Endothelial cell of umbilical vein (primary cell): ENCODE measurements around the gene NMT1. TPM values are rescaled to one million over a fixed set of nuclear protein-coding genes. Genes with fewer than 3 reads are reported as not detected.
"Not testable (repeated sequence)": the region's sequence is repeated elsewhere in the genome, so short reads cannot be mapped to it uniquely, and the experiment has no call there.

ENCODE experiments used
- BruUV-seq: library from RNA; stranded (reverse); fragments of 400-500 nt; replicated peaks from 2 replicates; lab custom pipeline; 2021; lab: Mats Ljungman, UMichigan
- CTCF ChIA-PET: fragments of 300-600, 350-600 bp; sonication (Branson Sonifier 250); formaldehyde crosslinking; loops from one replicate; lab custom pipeline; 2021; ENCODE audit warnings: antibody characterized with exemption, inconsistent platforms; lab: Charles Lee
- POLR2A ChIA-PET: fragments of 300-600, 350-600 bp; sonication (Branson Sonifier 250); formaldehyde crosslinking; loops from one replicate; lab custom pipeline; 2021; ENCODE audit warnings: antibody characterized with exemption, inconsistent platforms; lab: Charles Lee
- DNase-seq: peaks from one replicate; pipeline ENCODE4 v3.0.0-alpha.2; 2011; ENCODE audit warnings: low read depth, low spot score
- FAIRE-seq: peaks from 2 replicates; lab custom pipeline; 2011; peaks lifted over from hg19 to GRCh38; lab: Jason Lieb, UNC
- H2AFZ ChIP-seq: 2 replicates; pipeline ENCODE4 v1.6.0; 2012; ENCODE audit warnings: low read depth, low read length, control low read depth, inconsistent platforms
- H3K27ac ChIP-seq: 2 replicates; pipeline ENCODE4 v1.5.1; 2011; ENCODE audit warnings: low read depth, mild to moderate bottlenecking, control low read depth, low read length, moderate library complexity; ENCODE audit not compliant: insufficient read depth
- H3K27me3 ChIP-seq, 2 experiments: 2 replicates each; pipeline versions ENCODE4 v1.6.0 to v1.6.1; 2011; ENCODE audit warnings: low read length in 2 of 2, mixed read lengths in 1 of 2; ENCODE audit not compliant: control insufficient read depth in 2 of 2, insufficient read depth in 2 of 2
- H3K36me3 ChIP-seq, 2 experiments: 2 replicates in 1 of 2; 3 replicates in 1 of 2; pipeline ENCODE4 v1.5.1; 2011; ENCODE audit warnings: low read length in 2 of 2, mild to moderate bottlenecking in 1 of 2, moderate library complexity in 1 of 2; ENCODE audit not compliant: control insufficient read depth in 2 of 2, insufficient read depth in 2 of 2; ENCODE audit errors: extremely low read depth in 1 of 2
- H3K4me1 ChIP-seq: 3 replicates; pipeline ENCODE4 v1.5.1; 2011; ENCODE audit warnings: mild to moderate bottlenecking, low read length; ENCODE audit not compliant: control insufficient read depth, insufficient read depth; ENCODE audit errors: extremely low read depth
- H3K4me2 ChIP-seq: 2 replicates; pipeline ENCODE4 v1.6.1; 2011; ENCODE audit warnings: low read length, control low read depth, mixed read lengths; ENCODE audit not compliant: insufficient read depth
- H3K4me3 ChIP-seq, 3 experiments: fragments of 200-600 bp in 1 of 3; sonication (generic), shearing (Covaris generic) in 1 of 3; replicated peaks in 1 of 3; 2 replicates each; pipeline ENCODE4 v1.5.1; 2011 to 2016; ENCODE audit warnings: control low read depth in 3 of 3, low read length in 3 of 3, mild to moderate bottlenecking in 2 of 3, inconsistent platforms in 1 of 3, low read depth in 1 of 3, moderate library complexity in 1 of 3; ENCODE audit not compliant: insufficient read depth in 1 of 3
- H3K79me2 ChIP-seq: 2 replicates; pipeline ENCODE4 v1.6.0; 2012; ENCODE audit warnings: low read length, inconsistent platforms; ENCODE audit not compliant: control insufficient read depth, insufficient read depth
- H3K9ac ChIP-seq: replicated peaks from 2 replicates; pipeline ENCODE3; 2011; ENCODE audit warnings: low read length, control low read depth; ENCODE audit not compliant: insufficient read depth; ENCODE audit errors: extremely low read depth
- H3K9me1 ChIP-seq: replicated peaks from 3 replicates; pipeline ENCODE4 v1.6.0; 2011; ENCODE audit warnings: mild to moderate bottlenecking, low read length; ENCODE audit not compliant: control insufficient read depth, insufficient read depth; ENCODE audit errors: extremely low read depth
- H3K9me3 ChIP-seq: replicated peaks from 2 replicates; pipeline ENCODE4 v1.5.1; 2012; ENCODE audit warnings: low read length, inconsistent platforms; ENCODE audit not compliant: control insufficient read depth, insufficient read depth
- H4K20me1 ChIP-seq: replicated peaks from 2 replicates; pipeline ENCODE3; 2011; ENCODE audit warnings: mild to moderate bottlenecking, low read length; ENCODE audit not compliant: control insufficient read depth, insufficient read depth; ENCODE audit errors: extremely low read depth
- JUN ChIP-seq: IDR thresholded peaks from 2 replicates; pipeline ENCODE4 v1.6.1; 2011; ENCODE audit warnings: borderline replicate concordance, low read depth; ENCODE audit not compliant: insufficient read length, insufficient read depth
- MAX ChIP-seq: IDR thresholded peaks from 2 replicates; pipeline ENCODE4 v1.6.1; 2011; ENCODE audit not compliant: insufficient read depth, insufficient read length
- MYC ChIP-seq: IDR thresholded peaks from one replicate; pipeline ENCODE4 v1.6.1; 2011; ENCODE audit warnings: mild to moderate bottlenecking, low read depth, low read length
- POLR2A ChIP-seq: IDR thresholded peaks from 2 replicates; pipeline ENCODE4 v1.6.1; 2012; ENCODE audit warnings: low read depth, mild to moderate bottlenecking, control low read depth, low read length
- POLR2AphosphoS5 ChIP-seq: IDR thresholded peaks from 2 replicates; pipeline ENCODE4 v1.6.1; 2012; ENCODE audit warnings: low read depth, mild to moderate bottlenecking, control low read depth, low read length, moderate library complexity; ENCODE audit not compliant: insufficient read depth
- dilution Hi-C: fragments of 300-500 bp; cut with MboI; formaldehyde crosslinking; loops from one replicate; pipeline ENCODE4 v1.15.0; 2019; ENCODE audit warnings: low sequenced_read_pairs; ENCODE audit not compliant: extremely low pct_ligation_motif_present
- intact Hi-C: fragments of 100-400 bp; cut with micrococcal nuclease; formaldehyde crosslinking; loops from one replicate; pipeline ENCODE4 v1.10.0; 2022
- polyA plus RNA-seq, 4 experiments: library from polyadenylated mRNA; depleted of rRNA in 3 of 4; stranded (reverse) in 3 of 4; unstranded in 1 of 4; fragments of >200 nt; gene quantifications; 2 replicates each; pipeline versions ENCODE4 v1.2.1 to v1.2.3, GENCODE V29; 2011 to 2012; ENCODE audit warnings: missing spikeins in 1 of 4
- total RNA-seq: library from RNA; stranded (reverse); gene quantifications from 2 replicates; pipeline ENCODE4 v1.2.3, GENCODE V29; 2021
- TF ChIP-seq, protein P1 (sequence below), 2 donors: IDR thresholded peaks; 1 replicate in 1 of 2; 2 replicates in 1 of 2; pipeline ENCODE4 v1.5.1; 2011; ENCODE audit warnings: low read length in 2 of 2, mild to moderate bottlenecking in 2 of 2, moderate library complexity in 2 of 2, control low read depth in 1 of 2, inconsistent platforms in 1 of 2, low read depth in 1 of 2; ENCODE audit not compliant: insufficient read depth in 1 of 2; ENCODE audit errors: extremely low read depth in 1 of 2

Gene NMT1
- total and polyA plus RNA-seq, 2 donors (not counting 3 experiments of a cell fraction or from before 2014, with no cell fraction given) = 37.6 to 135 TPM

DNA sequence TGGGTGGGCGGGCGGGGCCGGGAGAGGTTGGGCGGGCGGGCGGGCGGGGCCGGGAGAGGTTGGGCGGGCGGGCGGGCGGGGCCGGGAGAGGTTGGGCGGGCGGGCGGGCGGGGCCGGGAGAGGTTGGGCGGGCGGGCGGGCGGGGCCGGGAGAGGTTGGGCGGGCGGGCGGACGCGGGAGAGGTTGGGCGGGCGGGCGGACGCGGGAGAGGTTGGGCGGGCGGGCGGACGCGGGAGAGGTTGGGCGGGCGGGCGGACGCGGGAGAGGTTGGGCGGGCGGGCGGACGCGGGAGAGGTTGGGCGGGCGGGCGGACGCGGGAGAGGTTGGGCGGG is 9.4 kb upstream of the NMT1 start:
- FAIRE-seq, dilution Hi-C loops, H3K4me2 ChIP-seq, H4K20me1 ChIP-seq, BruUV-seq, H3K27me3 ChIP-seq, H3K9me3 ChIP-seq, DNase-seq, H2AFZ ChIP-seq, H3K36me3 ChIP-seq, H3K9ac ChIP-seq, H3K9me1 ChIP-seq, H3K27ac ChIP-seq: not testable (repeated sequence)
- ChIA-PET POLR2A (interaction anchor here (0.8 kb wide), 1 partner anchor 9 kb away, joined by 4 read pairs; the partner anchor contains the start of gene NMT1), CTCF (interaction anchor here (0.9 to 2.9 kb wide), 3 partner anchors 9 to 131 kb away, joined by 4 to 9 read pairs (median 6); partner anchors contain the start of genes ACBD4 and NMT1)
- peak overlapping the region in 1 of 3 experiments; percentile 69 for H3K4me3 ChIP-seq
- intact Hi-C loops = loop anchor here (1.0 to 5.0 kb wide), 3 partner anchors 10 to 82 kb away; partner anchors contain the start of gene NMT1
- peaks cover 22% of the 10 kb centered on the region for H3K79me2 ChIP-seq
- H3K4me1 ChIP-seq = peaks cover 16% of the 10 kb centered on the region

DNA sequence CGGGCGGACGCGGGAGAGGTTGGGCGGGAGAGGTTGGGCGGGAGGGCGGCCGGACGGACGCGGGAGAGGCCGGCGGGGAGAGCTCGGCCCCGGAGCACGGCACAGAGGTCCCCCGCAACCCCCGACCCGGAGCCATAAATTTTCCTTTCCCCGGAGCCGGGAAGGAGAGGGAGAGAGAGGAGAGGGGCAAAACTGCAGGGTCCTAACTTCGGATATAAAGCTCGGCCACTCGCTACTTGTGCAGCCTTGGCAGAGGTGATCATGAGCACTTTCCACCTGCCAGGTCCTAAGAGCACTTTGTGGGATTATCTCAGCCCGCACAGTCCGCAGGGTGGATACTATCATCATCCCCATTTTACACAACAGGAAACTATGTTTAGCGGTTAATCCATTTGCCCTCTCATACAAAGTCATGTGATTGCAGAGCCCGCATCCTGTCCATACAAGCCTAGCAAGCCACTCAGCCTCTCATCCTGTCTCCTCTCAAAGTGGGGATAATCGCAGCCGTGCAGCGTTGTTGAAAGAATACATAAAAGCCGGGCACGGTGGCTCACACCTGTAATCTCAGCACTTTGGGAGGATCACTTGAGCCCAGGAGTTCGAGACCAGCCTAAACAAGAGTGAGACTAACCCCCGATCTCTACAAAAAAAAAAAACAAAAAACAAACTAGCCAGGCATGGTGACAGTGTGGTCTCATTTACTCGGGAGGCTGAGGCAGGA is 8.9 kb upstream of the NMT1 start:
- H4K20me1 ChIP-seq = no peaks in the 10 kb centered on the region
- intact Hi-C loops = loop anchor here (5.0 kb wide), 1 partner anchor 40 kb away; no protein-coding TSS in a partner anchor
- ChIA-PET POLR2A (interaction anchor here (0.8 kb wide), 1 partner anchor 9 kb away, joined by 4 read pairs; the partner anchor contains the start of gene NMT1), CTCF (interaction anchor here (0.7 to 2.9 kb wide), 2 partner anchors 30 to 132 kb away, joined by 3 to 9 read pairs; no protein-coding TSS in a partner anchor)
- TSS peak; percentile 89 for BruUV-seq
- no peaks in the 10 kb centered on the region for H3K9me1 ChIP-seq
- H3K36me3 ChIP-seq = no peaks in the 10 kb centered on the region
- peak overlapping the region in 2 of 3 experiments; percentile 35 to 69 for H3K4me3 ChIP-seq
- no peaks in the 10 kb centered on the region for H3K27me3 ChIP-seq
- no peaks in the 10 kb centered on the region for H3K9me3 ChIP-seq
- FAIRE-seq = peak; percentile 74
- H3K4me2 ChIP-seq = peak overlapping the region; percentile 32
- peaks cover 21% of the 10 kb centered on the region for H3K79me2 ChIP-seq
- peak overlapping the region; percentile 47 for H3K9ac ChIP-seq
- H2AFZ ChIP-seq = peak overlapping the region; percentile 0
- peak overlapping the region; percentile 8 for H3K27ac ChIP-seq
- no peak for TF ChIP-seq MAX
- TF ChIP-seq JUN = no peak
- peak; percentile 18 for TF ChIP-seq POLR2AphosphoS5
- TF ChIP-seq, protein P1, sequence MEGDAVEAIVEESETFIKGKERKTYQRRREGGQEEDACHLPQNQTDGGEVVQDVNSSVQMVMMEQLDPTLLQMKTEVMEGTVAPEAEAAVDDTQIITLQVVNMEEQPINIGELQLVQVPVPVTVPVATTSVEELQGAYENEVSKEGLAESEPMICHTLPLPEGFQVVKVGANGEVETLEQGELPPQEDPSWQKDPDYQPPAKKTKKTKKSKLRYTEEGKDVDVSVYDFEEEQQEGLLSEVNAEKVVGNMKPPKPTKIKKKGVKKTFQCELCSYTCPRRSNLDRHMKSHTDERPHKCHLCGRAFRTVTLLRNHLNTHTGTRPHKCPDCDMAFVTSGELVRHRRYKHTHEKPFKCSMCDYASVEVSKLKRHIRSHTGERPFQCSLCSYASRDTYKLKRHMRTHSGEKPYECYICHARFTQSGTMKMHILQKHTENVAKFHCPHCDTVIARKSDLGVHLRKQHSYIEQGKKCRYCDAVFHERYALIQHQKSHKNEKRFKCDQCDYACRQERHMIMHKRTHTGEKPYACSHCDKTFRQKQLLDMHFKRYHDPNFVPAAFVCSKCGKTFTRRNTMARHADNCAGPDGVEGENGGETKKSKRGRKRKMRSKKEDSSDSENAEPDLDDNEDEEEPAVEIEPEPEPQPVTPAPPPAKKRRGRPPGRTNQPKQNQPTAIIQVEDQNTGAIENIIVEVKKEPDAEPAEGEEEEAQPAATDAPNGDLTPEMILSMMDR (IDR thresholded peaks at IDR 0.05; ENCODE audit: extremely low read depth in 1 of 2, insufficient read depth in 1 of 2, low read depth in 1 of 2, low read length in 2 of 2) = no peak
- no peak for TF ChIP-seq POLR2A
- no peak for TF ChIP-seq MYC
- dilution Hi-C loops = no loop called here
- peaks cover 16% of the 10 kb centered on the region for H3K4me1 ChIP-seq
- peak; percentile 50 for DNase-seq
